ENCODE results near the gene UBQLN4. TPM values are rescaled to one million over a fixed set of nuclear protein-coding genes. Genes with fewer than 3 reads are reported as not detected.

The UBQLN4 gene
- total RNA-seq, 2 donors from 2014 or later = 23.2 to 43.4 TPM

- TF ChIP-seq, protein P1, sequence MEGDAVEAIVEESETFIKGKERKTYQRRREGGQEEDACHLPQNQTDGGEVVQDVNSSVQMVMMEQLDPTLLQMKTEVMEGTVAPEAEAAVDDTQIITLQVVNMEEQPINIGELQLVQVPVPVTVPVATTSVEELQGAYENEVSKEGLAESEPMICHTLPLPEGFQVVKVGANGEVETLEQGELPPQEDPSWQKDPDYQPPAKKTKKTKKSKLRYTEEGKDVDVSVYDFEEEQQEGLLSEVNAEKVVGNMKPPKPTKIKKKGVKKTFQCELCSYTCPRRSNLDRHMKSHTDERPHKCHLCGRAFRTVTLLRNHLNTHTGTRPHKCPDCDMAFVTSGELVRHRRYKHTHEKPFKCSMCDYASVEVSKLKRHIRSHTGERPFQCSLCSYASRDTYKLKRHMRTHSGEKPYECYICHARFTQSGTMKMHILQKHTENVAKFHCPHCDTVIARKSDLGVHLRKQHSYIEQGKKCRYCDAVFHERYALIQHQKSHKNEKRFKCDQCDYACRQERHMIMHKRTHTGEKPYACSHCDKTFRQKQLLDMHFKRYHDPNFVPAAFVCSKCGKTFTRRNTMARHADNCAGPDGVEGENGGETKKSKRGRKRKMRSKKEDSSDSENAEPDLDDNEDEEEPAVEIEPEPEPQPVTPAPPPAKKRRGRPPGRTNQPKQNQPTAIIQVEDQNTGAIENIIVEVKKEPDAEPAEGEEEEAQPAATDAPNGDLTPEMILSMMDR (IDR thresholded peaks at IDR 0.05) = no peak
- Histone ChIP-seq H3K36me3 (no peaks in the 10 kb centered on the region), H3K9ac (ENCODE audit: low read depth in 2 of 2, low read length in 2 of 2) (no peak overlapping the region), H3K9me3 (no peaks in the 10 kb centered on the region), H3K4me3 (no peak overlapping the region), H3K27ac (no peak overlapping the region), H3K4me1 (no peaks in the 10 kb centered on the region), H3K27me3 (no peaks in the 10 kb centered on the region)
- intact Hi-C loops (cut with DNase I) = no loop called here
- DNase-seq = no peak
These were observed 27.0 kb downstream of the UBQLN4 start for GRCh38 chr1:156026588-156026987.

GRCh38 chr1:156025876-156026275, 27.7 kb downstream of the UBQLN4 start:
- H3K27ac ChIP-seq = no peak overlapping the region
- intact Hi-C loops (cut with DNase I) = no loop called here
- DNase-seq = peak; percentile 23

GRCh38 chr1:156024801-156025200, 28.8 kb downstream of the UBQLN4 start:
- H3K4me1 ChIP-seq = no peaks in the 10 kb centered on the region
- DNase-seq = no peak
- no peak overlapping the region for H3K27ac ChIP-seq
- H3K27me3 ChIP-seq = no peaks in the 10 kb centered on the region
- TF ChIP-seq, protein P1 (IDR thresholded peaks at IDR 0.05) = no peak
- no peak overlapping the region for H3K9ac ChIP-seq (ENCODE audit: low read depth in 2 of 2, low read length in 2 of 2)
- intact Hi-C loops (cut with DNase I) = no loop called here
- H3K36me3 ChIP-seq = no peaks in the 10 kb centered on the region
- no peak overlapping the region for H3K4me3 ChIP-seq
- no peaks in the 10 kb centered on the region for H3K9me3 ChIP-seq

More at GRCh38 chr1:156025876-156026275, 27.7 kb downstream of the UBQLN4 start:
- no peaks in the 10 kb centered on the region for H3K4me1 ChIP-seq
- H3K4me3 ChIP-seq = no peak overlapping the region
- no peaks in the 10 kb centered on the region for H3K27me3 ChIP-seq
- no peaks in the 10 kb centered on the region for H3K36me3 ChIP-seq
- no peaks in the 10 kb centered on the region for H3K9me3 ChIP-seq
- no peak overlapping the region for H3K9ac ChIP-seq (ENCODE audit: low read depth in 2 of 2, low read length in 2 of 2)
- TF ChIP-seq, protein P1 (IDR thresholded peaks at IDR 0.05) = peak; percentile 33

DNA sequence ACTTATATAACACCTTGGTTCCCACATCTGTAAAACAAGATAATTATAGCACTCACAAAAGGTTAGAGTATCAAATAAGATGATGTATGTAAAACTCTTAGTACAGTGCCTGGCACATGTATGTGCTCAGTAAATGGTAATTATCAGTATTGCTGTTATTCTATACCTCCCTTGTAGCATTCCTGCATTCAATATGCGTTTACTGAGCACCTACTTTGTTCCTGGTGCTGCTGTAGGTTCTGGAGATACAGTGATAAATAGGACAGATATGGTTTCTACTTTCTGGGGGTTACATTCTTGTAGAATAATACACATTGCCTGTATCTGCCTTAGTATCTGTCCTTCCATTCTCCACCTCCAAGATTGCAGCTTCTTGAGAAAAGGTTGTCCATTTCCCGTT, 31.6 kb downstream of the UBQLN4 start:
- Histone ChIP-seq H3K4me1 (no peaks in the 10 kb centered on the region), H3K9me3 (no peaks in the 10 kb centered on the region), H3K27me3 (no peaks in the 10 kb centered on the region), H3K36me3 (no peaks in the 10 kb centered on the region), H3K4me3 (no peak overlapping the region), H3K9ac (ENCODE audit: low read depth in 2 of 2, low read length in 2 of 2) (no peak overlapping the region), H3K27ac (no peak overlapping the region)
- intact Hi-C loops (cut with DNase I) = no loop called here
- DNase-seq = no peak
- TF ChIP-seq, protein P1 (IDR thresholded peaks at IDR 0.05) = no peak

DNA sequence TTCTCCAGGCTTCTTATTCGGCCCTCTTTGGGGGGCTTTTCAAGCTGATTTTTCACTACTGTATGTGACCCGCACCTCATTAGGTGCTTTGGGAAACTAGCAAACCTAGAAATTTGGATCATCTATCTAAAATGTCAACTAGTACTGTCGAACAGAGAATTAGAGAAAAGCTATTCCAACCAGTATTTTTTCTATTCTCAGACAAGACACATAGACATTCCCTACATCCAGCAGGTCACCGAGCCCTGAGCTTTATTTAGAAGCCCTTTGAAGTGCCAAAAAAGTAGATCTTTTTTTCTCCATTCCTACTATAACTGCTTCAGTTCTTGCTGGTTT, 32.5 kb downstream of the UBQLN4 start:
- intact Hi-C loops (cut with DNase I) = no loop called here
- H3K4me1 ChIP-seq = no peaks in the 10 kb centered on the region
- peak overlapping the region in 1 of 2 donors; percentile 82 for H3K9ac ChIP-seq (ENCODE audit: low read depth in 2 of 2, low read length in 2 of 2)
- DNase-seq = no peak
- peaks cover 7% of the 10 kb centered on the region for H3K36me3 ChIP-seq
- no peaks in the 10 kb centered on the region for H3K27me3 ChIP-seq
- H3K4me3 ChIP-seq = peak overlapping the region; percentile 89
- H3K27ac ChIP-seq = peak overlapping the region; percentile 80
- no peaks in the 10 kb centered on the region for H3K9me3 ChIP-seq
- TF ChIP-seq, protein P1 (IDR thresholded peaks at IDR 0.05) = no peak

Measured in colonic mucosa (tissue), 4 donors.